Neuronal stem cell (in vitro differentiated cells): ENCODE results near the gene PITPNM1.

Source experiments
- DNase-seq: peaks from one replicate; pipeline ENCODE4 v3.0.0-alpha.2; 2013; ENCODE audit warnings: low spot score
- H2AFZ ChIP-seq: one replicate; pipeline ENCODE4 v1.6.1; 2013; ENCODE audit warnings: mild to moderate bottlenecking, low read length, inconsistent platforms
- H2AK5ac ChIP-seq: 2 replicates; pipeline ENCODE4 v1.6.1; 2013; ENCODE audit warnings: low read depth, mild to moderate bottlenecking, inconsistent platforms, low read length, moderate library complexity, mixed read lengths
- H2BK120ac ChIP-seq: 2 replicates; pipeline ENCODE4 v1.6.1; 2013; ENCODE audit warnings: low read depth, mild to moderate bottlenecking, inconsistent platforms, low read length, moderate library complexity, mixed read lengths
- H2BK12ac ChIP-seq: one replicate; pipeline ENCODE4 v1.6.1; 2013; ENCODE audit warnings: low read length, inconsistent platforms
- H2BK15ac ChIP-seq: 2 replicates; pipeline ENCODE4 v1.6.1; 2013; ENCODE audit warnings: mild to moderate bottlenecking, low read length, inconsistent platforms, mixed read lengths
- H2BK5ac ChIP-seq: one replicate; pipeline ENCODE4 v1.6.1; 2013; ENCODE audit warnings: inconsistent platforms, mild to moderate bottlenecking, low read length, moderate library complexity
- H3K14ac ChIP-seq: one replicate; pipeline ENCODE4 v1.6.1; 2013; ENCODE audit warnings: low read length, inconsistent platforms
- H3K18ac ChIP-seq: 2 replicates; pipeline ENCODE4 v1.6.1; 2013; ENCODE audit warnings: low read length, inconsistent platforms
- H3K23ac ChIP-seq: 2 replicates; pipeline ENCODE4 v1.6.1; 2013; ENCODE audit warnings: low read depth, mild to moderate bottlenecking, mixed read lengths, low read length, inconsistent platforms; ENCODE audit not compliant: poor library complexity
- H3K27ac ChIP-seq: replicated peaks from 3 replicates; pipeline ENCODE4 v1.5.1; 2013; ENCODE audit warnings: low read length, inconsistent platforms
- H3K27me3 ChIP-seq, 3 experiments: 2 replicates each; pipeline ENCODE4 v1.6.1; 2013; ENCODE audit warnings: low read length in 3 of 3, mild to moderate bottlenecking in 2 of 3, inconsistent platforms in 1 of 3, low read depth in 1 of 3, mixed read lengths in 1 of 3, moderate library complexity in 1 of 3; ENCODE audit not compliant: control insufficient read depth in 3 of 3, insufficient read depth in 3 of 3
- H3K36me3 ChIP-seq, 2 donors: replicated peaks in 1 of 2; 2 replicates each; pipeline ENCODE4 v1.6.1; 2013; ENCODE audit warnings: low read length in 2 of 2; ENCODE audit not compliant: control insufficient read depth in 2 of 2, insufficient read depth in 2 of 2
- H3K4ac ChIP-seq: 2 replicates; pipeline ENCODE4 v1.6.1; 2013; ENCODE audit warnings: inconsistent platforms, mild to moderate bottlenecking, low read length, moderate library complexity
- H3K4me1 ChIP-seq, 2 donors: 1 replicate in 1 of 2; 2 replicates in 1 of 2; pipeline ENCODE4 v1.6.1; 2013; ENCODE audit warnings: low read length in 2 of 2, low read depth in 1 of 2; ENCODE audit not compliant: control insufficient read depth in 2 of 2, insufficient read depth in 1 of 2
- H3K4me2 ChIP-seq: one replicate; pipeline ENCODE4 v1.6.1; 2013; ENCODE audit warnings: mild to moderate bottlenecking, low read length, inconsistent platforms; ENCODE audit not compliant: insufficient read depth, poor library complexity, severe bottlenecking
- H3K4me3 ChIP-seq, 2 donors: 2 replicates each; pipeline ENCODE4 v1.5.1; 2013; ENCODE audit warnings: low read length in 2 of 2, mild to moderate bottlenecking in 2 of 2, inconsistent platforms in 1 of 2, moderate library complexity in 1 of 2
- H3K79me1 ChIP-seq: one replicate; pipeline ENCODE4 v1.6.1; 2013; ENCODE audit warnings: low read depth, mild to moderate bottlenecking, inconsistent platforms, low read length, moderate library complexity
- H3K9ac ChIP-seq: one replicate; pipeline ENCODE4 v1.6.1; 2013; ENCODE audit warnings: mild to moderate bottlenecking, low read depth, low read length, inconsistent platforms; ENCODE audit not compliant: poor library complexity
- H3K9me3 ChIP-seq, 2 donors: replicated peaks in 1 of 2; 2 replicates each; pipeline versions ENCODE3 to v1.6.1; 2013; ENCODE audit warnings: low read length in 2 of 2, mild to moderate bottlenecking in 2 of 2, inconsistent platforms in 1 of 2, low read depth in 1 of 2, mixed read lengths in 1 of 2, moderate library complexity in 1 of 2; ENCODE audit not compliant: control insufficient read depth in 2 of 2, insufficient read depth in 1 of 2
- H4K8ac ChIP-seq: one replicate; pipeline ENCODE4 v1.6.1; 2013; ENCODE audit warnings: low read depth, mild to moderate bottlenecking, inconsistent platforms, low read length, moderate library complexity
- H4K91ac ChIP-seq: one replicate; pipeline ENCODE4 v1.6.1; 2013; ENCODE audit warnings: low read length, low read depth, mild to moderate bottlenecking, inconsistent platforms; ENCODE audit not compliant: poor library complexity
- WGBS, 2 donors: extraction: QIAGEN DNeasy Blood & Tissue Kit; methylation state at CpG; one replicate each; pipeline ENCODE4 v1.1.7; 2013; ENCODE audit warnings: missing lambda C conversion rate in 2 of 2, mixed read lengths in 1 of 2; ENCODE audit not compliant: insufficient read length in 2 of 2, insufficient replicate concordance in 1 of 2; ENCODE audit errors: extremely low coverage in 2 of 2; 5-methylcytosine and 5-hydroxymethylcytosine counted together

PITPNM1 gene

GRCh38 chr11:67542971-67543370 is 37.8 kb upstream of the PITPNM1 start:
- H3K4ac ChIP-seq: no peak overlapping the region
- no peak overlapping the region for H3K9ac ChIP-seq
- H3K23ac ChIP-seq: no peak overlapping the region
- H3K9me3 ChIP-seq: no peaks in the 10 kb centered on the region
- H4K91ac ChIP-seq: no peak overlapping the region
- no CpG with 5 or more reads among the region's 7 CpGs for WGBS, 2 donors
- H2AK5ac ChIP-seq: no peak overlapping the region
- peak overlapping the region; percentile 28 for H2AFZ ChIP-seq
- no peak overlapping the region for H2BK15ac ChIP-seq
- no peak for DNase-seq
- peaks cover 0 to 10% (median 0%) of the 10 kb centered on the region in 3 experiments for H3K27me3 ChIP-seq
- H2BK12ac ChIP-seq: no peak overlapping the region
- no peak overlapping the region for H3K27ac ChIP-seq
- no peaks in the 10 kb centered on the region for H3K36me3 ChIP-seq
- H3K4me3 ChIP-seq: no peak overlapping the region
- H4K8ac ChIP-seq: no peak overlapping the region
- H2BK5ac ChIP-seq: no peak overlapping the region
- peak overlapping the region; percentile 29 for H3K18ac ChIP-seq
- peaks cover 0 to 3% of the 10 kb centered on the region in 2 donors for H3K4me1 ChIP-seq
- H2BK120ac ChIP-seq: no peak overlapping the region
- no peak overlapping the region for H3K4me2 ChIP-seq
- no peak overlapping the region for H3K14ac ChIP-seq
- no peaks in the 10 kb centered on the region for H3K79me1 ChIP-seq

GRCh38 chr11:67542169-67542568 is 37.0 kb upstream of the PITPNM1 start:
- Histone ChIP-seq H3K14ac (no peak overlapping the region), H3K9ac (no peak overlapping the region), H3K36me3 (no peaks in the 10 kb centered on the region), H2BK12ac (no peak overlapping the region), H2AFZ (no peak overlapping the region), H3K18ac (no peak overlapping the region), H4K91ac (no peak overlapping the region), H2BK5ac (no peak overlapping the region), H3K27me3 (peaks cover 0 to 10% (median 0%) of the 10 kb centered on the region in 3 experiments), H3K23ac (no peak overlapping the region), H2BK120ac (peak overlapping the region; percentile 69), H2BK15ac (no peak overlapping the region), H2AK5ac (no peak overlapping the region), H3K79me1 (no peaks in the 10 kb centered on the region), H3K27ac (no peak overlapping the region), H3K4me1 (peaks cover 0 to 3% of the 10 kb centered on the region in 2 donors), H3K4ac (no peak overlapping the region), H4K8ac (no peak overlapping the region), H3K4me2 (no peak overlapping the region), H3K9me3 (no peaks in the 10 kb centered on the region), H3K4me3 (no peak overlapping the region)
- no peak for DNase-seq
- WGBS, 2 donors: no CpG with 5 or more reads among the region's 3 CpGs

GRCh38 chr11:67541198-67541597 is 36.0 kb upstream of the PITPNM1 start:
- Histone ChIP-seq H2BK120ac (no peak overlapping the region), H3K18ac (peak overlapping the region; percentile 81), H3K4me1 (peaks cover 0 to 3% of the 10 kb centered on the region in 2 donors), H3K9ac (no peak overlapping the region), H3K23ac (peak overlapping the region; percentile 34), H3K9me3 (no peaks in the 10 kb centered on the region), H2AK5ac (peak overlapping the region; percentile 90), H2BK15ac (no peak overlapping the region), H3K36me3 (no peaks in the 10 kb centered on the region), H4K8ac (no peak overlapping the region), H2AFZ (no peak overlapping the region), H2BK5ac (no peak overlapping the region), H2BK12ac (no peak overlapping the region), H4K91ac (no peak overlapping the region), H3K4me2 (no peak overlapping the region), H3K27me3 (peaks cover 0 to 6% (median 0%) of the 10 kb centered on the region in 3 experiments), H3K14ac (peak overlapping the region; percentile 58), H3K4ac (no peak overlapping the region), H3K79me1 (no peaks in the 10 kb centered on the region), H3K4me3 (no peak overlapping the region), H3K27ac (no peak overlapping the region)
- no CpG with 5 or more reads among the region's 6 CpGs for WGBS, 2 donors
- no peak for DNase-seq

DNA sequence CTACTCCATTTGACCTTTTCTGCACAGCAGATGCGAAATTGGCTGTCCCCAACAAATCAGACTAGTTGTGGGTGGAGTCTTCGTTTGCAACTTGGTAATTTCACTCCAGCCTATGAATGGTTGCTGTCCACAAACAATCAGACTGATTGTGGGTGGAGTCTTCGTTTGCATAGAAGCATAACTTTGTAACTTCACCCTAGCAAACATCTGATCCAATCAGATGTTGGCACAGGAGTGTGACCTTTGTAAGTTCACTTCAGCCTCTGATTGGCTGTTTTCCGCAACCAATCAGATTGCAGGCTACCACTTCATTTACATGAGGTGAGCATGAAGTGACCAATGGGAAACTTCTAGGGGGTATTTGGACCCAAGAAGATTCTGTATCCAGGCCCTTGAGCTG is 34.4 kb upstream of the PITPNM1 start:
- Histone ChIP-seq H3K36me3 (no peaks in the 10 kb centered on the region), H2BK5ac (no peak overlapping the region), H2AK5ac (no peak overlapping the region), H3K14ac (no peak overlapping the region), H3K4me1 (peaks cover 0 to 3% of the 10 kb centered on the region in 2 donors), H3K23ac (no peak overlapping the region), H3K18ac (no peak overlapping the region), H3K27me3 (no peaks in the 10 kb centered on the region), H3K4ac (no peak overlapping the region), H3K79me1 (no peaks in the 10 kb centered on the region), H4K8ac (no peak overlapping the region), H2BK120ac (no peak overlapping the region), H3K4me2 (no peak overlapping the region), H4K91ac (no peak overlapping the region), H2BK12ac (no peak overlapping the region), H3K9me3 (peaks cover under 1 to 7% of the 10 kb centered on the region in 2 donors), H3K4me3 (no peak overlapping the region), H2AFZ (no peak overlapping the region), H2BK15ac (no peak overlapping the region), H3K27ac (no peak overlapping the region), H3K9ac (no peak overlapping the region)
- no CpG with 5 or more reads among the region's 4 CpGs for WGBS, 2 donors
- no peak for DNase-seq
